Esophagus muscularis mucosa (tissue), 4 donors: ENCODE measurements around the gene SIRPA.

Source experiments
- CTCF ChIP-seq, 3 experiments: fragments of 200-600 bp in 2 of 3; fragments of 450-650 bp in 1 of 3; sonication (generic) in 2 of 3; IDR thresholded peaks; one replicate each; pipeline ENCODE4 v1.5.1; 2017 to 2019; ENCODE audit warnings: antibody characterized with exemption in 3 of 3, mild to moderate bottlenecking in 2 of 3, moderate library complexity in 1 of 3
- EP300 ChIP-seq: sonication (generic); formaldehyde crosslinking; IDR thresholded peaks from one replicate; pipeline ENCODE4 v1.6.1; 2017; ENCODE audit warnings: antibody characterized with exemption
- POLR2A ChIP-seq: fragments of 450-650 bp; IDR thresholded peaks from one replicate; pipeline ENCODE4 v1.6.1; 2017; ENCODE audit warnings: antibody characterized with exemption, moderate library complexity, mild to moderate bottlenecking, low read depth
- POLR2AphosphoS5 ChIP-seq, 2 donors: sonication (generic); formaldehyde crosslinking; IDR thresholded peaks; one replicate each; pipeline ENCODE4 v1.6.1; 2017; ENCODE audit warnings: antibody characterized with exemption in 2 of 2

DNA sequence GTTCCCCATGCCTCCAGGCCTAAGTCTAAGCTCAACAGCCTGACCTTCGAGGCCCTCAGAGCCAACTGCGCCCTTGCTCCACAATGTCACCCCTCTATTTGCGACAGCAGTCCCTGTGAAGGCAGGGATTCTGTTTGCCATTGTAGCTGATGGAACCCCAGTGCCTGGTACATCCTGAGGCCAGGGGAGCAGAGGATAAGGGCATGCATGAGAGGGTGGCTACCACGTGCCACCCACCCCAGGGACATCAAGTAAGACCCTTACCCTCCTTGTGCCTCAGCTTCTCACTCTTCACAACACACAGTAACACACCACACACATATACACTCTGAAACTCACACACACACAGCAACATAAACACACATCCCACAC is 20.0 kb upstream of the SIRPA start:
- TF ChIP-seq POLR2AphosphoS5 (IDR thresholded peaks at IDR 0.05) (no peak), CTCF (IDR thresholded peaks at IDR 0.05) (no peak), POLR2A (no peak), EP300 (no peak)
